WTC11 (cell line): ENCODE results near the gene PSMG2.

Experiments used
- CTCF ChIP-seq: fragments of 200-600 bp; IDR thresholded peaks from 2 replicates; pipeline ENCODE4 v1.8.0; 2022; ENCODE audit warnings: antibody characterized with exemption
- E2F1 ChIP-seq: sonication (generic); formaldehyde crosslinking; IDR thresholded peaks from 2 replicates; pipeline ENCODE4 v1.8.0; 2022; ENCODE audit warnings: mild to moderate bottlenecking, missing genetic modification reagents
- ETV6 ChIP-seq: sonication (generic); formaldehyde crosslinking; IDR thresholded peaks from 2 replicates; pipeline ENCODE4 v1.8.1; 2022; ENCODE audit warnings: mild to moderate bottlenecking, missing genetic modification reagents
- KAT7 ChIP-seq: sonication (generic); formaldehyde crosslinking; IDR thresholded peaks from 2 replicates; pipeline ENCODE4 v1.8.1; 2023; ENCODE audit warnings: missing genetic modification reagents, mild to moderate bottlenecking, borderline replicate concordance
- NR3C1 ChIP-seq: sonication (generic); formaldehyde crosslinking; conservative IDR thresholded peaks from 2 replicates; pipeline ENCODE4 v1.8.1; 2023; ENCODE audit warnings: low read depth, mild to moderate bottlenecking, missing genetic modification reagents
- PREB ChIP-seq: sonication (generic); formaldehyde crosslinking; IDR thresholded peaks from 2 replicates; pipeline ENCODE4 v1.8.1; 2022; ENCODE audit warnings: mild to moderate bottlenecking, missing genetic modification reagents, moderate library complexity, borderline replicate concordance
- SMAD4 ChIP-seq: sonication (generic); formaldehyde crosslinking; IDR thresholded peaks from 2 replicates; pipeline ENCODE4 v1.8.0; 2022; ENCODE audit warnings: mild to moderate bottlenecking, missing genetic modification reagents
- USF1 ChIP-seq: sonication (generic); formaldehyde crosslinking; IDR thresholded peaks from 2 replicates; pipeline ENCODE4 v1.8.0; 2022; ENCODE audit warnings: mild to moderate bottlenecking, missing genetic modification reagents
- ZNF263 ChIP-seq: sonication (generic); formaldehyde crosslinking; IDR thresholded peaks from 2 replicates; pipeline ENCODE4 v1.8.1; 2022; ENCODE audit warnings: low read depth, mild to moderate bottlenecking, moderate library complexity, missing genetic modification reagents
- ZNF281 ChIP-seq: sonication (generic); formaldehyde crosslinking; IDR thresholded peaks from 2 replicates; pipeline ENCODE4 v1.8.0; 2023; ENCODE audit warnings: mild to moderate bottlenecking, missing genetic modification reagents
- TF ChIP-seq, protein P1 (sequence below): sonication (generic); formaldehyde crosslinking; IDR thresholded peaks from 2 replicates; pipeline ENCODE4 v1.8.1; 2022; ENCODE audit warnings: missing genetic modification reagents, borderline replicate concordance
- TF ChIP-seq, protein P2 (sequence below): sonication (generic); formaldehyde crosslinking; conservative IDR thresholded peaks from 2 replicates; pipeline ENCODE4 v1.8.1; 2023; ENCODE audit warnings: mild to moderate bottlenecking, low read depth, missing genetic modification reagents, moderate library complexity
- TF ChIP-seq, protein P3 (sequence below): fragments of 250-450 bp; sonication (Bioruptor Pico); conservative IDR thresholded peaks from 2 replicates; pipeline ENCODE4 v1.9.0; 2021; ENCODE audit warnings: mild to moderate bottlenecking

GRCh38 chr18:12721495-12722275 lies 18.8 kb downstream of the PSMG2 start:
- TF ChIP-seq, protein P1, sequence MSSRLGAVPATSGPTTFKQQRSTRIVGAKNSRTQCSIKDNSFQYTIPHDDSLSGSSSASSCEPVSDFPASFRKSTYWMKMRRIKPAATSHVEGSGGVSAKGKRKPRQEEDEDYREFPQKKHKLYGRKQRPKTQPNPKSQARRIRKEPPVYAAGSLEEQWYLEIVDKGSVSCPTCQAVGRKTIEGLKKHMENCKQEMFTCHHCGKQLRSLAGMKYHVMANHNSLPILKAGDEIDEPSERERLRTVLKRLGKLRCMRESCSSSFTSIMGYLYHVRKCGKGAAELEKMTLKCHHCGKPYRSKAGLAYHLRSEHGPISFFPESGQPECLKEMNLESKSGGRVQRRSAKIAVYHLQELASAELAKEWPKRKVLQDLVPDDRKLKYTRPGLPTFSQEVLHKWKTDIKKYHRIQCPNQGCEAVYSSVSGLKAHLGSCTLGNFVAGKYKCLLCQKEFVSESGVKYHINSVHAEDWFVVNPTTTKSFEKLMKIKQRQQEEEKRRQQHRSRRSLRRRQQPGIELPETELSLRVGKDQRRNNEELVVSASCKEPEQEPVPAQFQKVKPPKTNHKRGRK (CRISPR knock-in tag), result no peak
- no peak for TF ChIP-seq CTCF
- TF ChIP-seq PREB (CRISPR knock-in tag), result no peak
- no peak for TF ChIP-seq USF1
- TF ChIP-seq E2F1 (CRISPR knock-in tag), result no peak
- TF ChIP-seq ETV6, result no peak
- TF ChIP-seq, protein P2, sequence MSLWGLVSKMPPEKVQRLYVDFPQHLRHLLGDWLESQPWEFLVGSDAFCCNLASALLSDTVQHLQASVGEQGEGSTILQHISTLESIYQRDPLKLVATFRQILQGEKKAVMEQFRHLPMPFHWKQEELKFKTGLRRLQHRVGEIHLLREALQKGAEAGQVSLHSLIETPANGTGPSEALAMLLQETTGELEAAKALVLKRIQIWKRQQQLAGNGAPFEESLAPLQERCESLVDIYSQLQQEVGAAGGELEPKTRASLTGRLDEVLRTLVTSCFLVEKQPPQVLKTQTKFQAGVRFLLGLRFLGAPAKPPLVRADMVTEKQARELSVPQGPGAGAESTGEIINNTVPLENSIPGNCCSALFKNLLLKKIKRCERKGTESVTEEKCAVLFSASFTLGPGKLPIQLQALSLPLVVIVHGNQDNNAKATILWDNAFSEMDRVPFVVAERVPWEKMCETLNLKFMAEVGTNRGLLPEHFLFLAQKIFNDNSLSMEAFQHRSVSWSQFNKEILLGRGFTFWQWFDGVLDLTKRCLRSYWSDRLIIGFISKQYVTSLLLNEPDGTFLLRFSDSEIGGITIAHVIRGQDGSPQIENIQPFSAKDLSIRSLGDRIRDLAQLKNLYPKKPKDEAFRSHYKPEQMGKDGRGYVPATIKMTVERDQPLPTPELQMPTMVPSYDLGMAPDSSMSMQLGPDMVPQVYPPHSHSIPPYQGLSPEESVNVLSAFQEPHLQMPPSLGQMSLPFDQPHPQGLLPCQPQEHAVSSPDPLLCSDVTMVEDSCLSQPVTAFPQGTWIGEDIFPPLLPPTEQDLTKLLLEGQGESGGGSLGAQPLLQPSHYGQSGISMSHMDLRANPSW (CRISPR knock-in tag), result no peak
- no peak for TF ChIP-seq SMAD4 (CRISPR knock-in tag)
- TF ChIP-seq ZNF281 (CRISPR knock-in tag), result no peak
- TF ChIP-seq, protein P3, sequence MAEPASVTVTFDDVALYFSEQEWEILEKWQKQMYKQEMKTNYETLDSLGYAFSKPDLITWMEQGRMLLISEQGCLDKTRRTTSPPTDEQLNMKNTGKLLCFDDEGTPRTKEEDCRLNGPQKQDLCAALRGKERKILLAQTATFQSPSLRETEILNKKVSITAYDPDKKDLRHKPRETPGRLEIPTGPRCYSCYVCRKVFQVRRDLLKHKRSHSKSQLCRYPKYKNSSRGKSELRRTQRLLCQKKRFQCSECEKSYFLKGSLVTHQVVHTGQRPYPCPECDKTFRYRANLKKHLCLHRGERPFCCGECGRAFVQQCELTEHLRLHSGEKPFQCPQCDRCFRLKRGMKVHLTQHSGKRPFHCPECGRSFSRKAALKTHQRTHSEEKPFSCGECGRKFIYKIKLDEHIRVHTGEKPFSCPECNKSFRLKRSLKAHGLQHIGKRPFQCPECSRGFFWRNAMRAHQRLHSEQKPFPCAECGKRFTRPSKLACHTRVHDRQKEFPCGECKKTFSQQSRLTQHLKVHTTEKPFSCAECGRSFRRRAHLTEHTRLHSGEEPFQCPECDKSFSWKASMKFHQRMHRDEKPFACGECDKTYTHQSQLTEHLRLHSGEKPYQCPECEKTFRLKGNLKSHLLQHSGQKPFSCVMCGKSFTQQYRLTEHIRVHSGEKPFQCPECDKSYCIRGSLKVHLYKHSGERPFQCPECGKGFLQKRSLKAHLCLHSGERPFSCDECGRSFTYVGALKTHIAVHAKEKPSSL, result no peak
- TF ChIP-seq NR3C1, result no peak
- no peak for TF ChIP-seq ZNF263
- TF ChIP-seq KAT7 (CRISPR knock-in tag), result no peak
